H1 (cell line): Measurements from ENCODE around the gene P2RY8. TPM values are rescaled to one million over a fixed set of nuclear protein-coding genes. Genes with fewer than 3 reads are reported as not detected.

Source experiments
- CTCF ChIA-PET: fragments of 300-600 bp; sonication (Branson Sonifier 250); formaldehyde crosslinking; loops from one replicate; lab custom pipeline; 2021; ENCODE audit not compliant: partially characterized antibody; lab: Charles Lee
- POLR2A ChIA-PET: fragments of 300-600 bp; sonication (Branson Sonifier 250); formaldehyde crosslinking; loops from one replicate; lab custom pipeline; 2021; ENCODE audit warnings: inconsistent platforms; ENCODE audit not compliant: partially characterized antibody; lab: Charles Lee
- DNase-seq, 2 experiments: peaks; one replicate each; pipeline versions ENCODE4 v3.0.0 to v3.0.0-alpha.2; 2010 to 2022; ENCODE audit warnings: low spot score in 2 of 2, low read depth in 1 of 2, mixed read lengths in 1 of 2
- FAIRE-seq: peaks from 2 replicates; lab custom pipeline; 2011; peaks lifted over from hg19 to GRCh38; lab: Jason Lieb, UNC
- H2AFZ ChIP-seq: 2 replicates; pipeline ENCODE4 v1.8.1; 2012; ENCODE audit warnings: low read length, inconsistent platforms
- H2AK5ac ChIP-seq: 2 replicates; pipeline ENCODE4 v1.6.1; 2013; ENCODE audit warnings: low read depth, low read length
- H2BK120ac ChIP-seq: replicated peaks from 2 replicates; pipeline ENCODE3; 2013; ENCODE audit warnings: low read depth, low read length, inconsistent platforms
- H2BK12ac ChIP-seq: 2 replicates; pipeline ENCODE4 v1.6.1; 2013; ENCODE audit warnings: low read depth, low read length
- H2BK15ac ChIP-seq: 2 replicates; pipeline ENCODE4 v1.6.1; 2013; ENCODE audit warnings: low read length
- H2BK20ac ChIP-seq: 2 replicates; pipeline ENCODE4 v1.6.1; 2013; ENCODE audit warnings: low read length
- H2BK5ac ChIP-seq: 2 replicates; pipeline ENCODE4 v1.6.1; 2013; ENCODE audit warnings: low read depth, low read length
- H3K14ac ChIP-seq: 2 replicates; pipeline ENCODE4 v1.6.1; 2013; ENCODE audit warnings: inconsistent platforms; ENCODE audit not compliant: insufficient read length
- H3K18ac ChIP-seq: 2 replicates; pipeline ENCODE4 v1.6.1; 2013; ENCODE audit warnings: low read length; ENCODE audit errors: extremely low read depth
- H3K23ac ChIP-seq: 2 replicates; pipeline ENCODE4 v1.6.1; 2013; ENCODE audit warnings: inconsistent platforms; ENCODE audit not compliant: insufficient read length
- H3K23me2 ChIP-seq: 2 replicates; pipeline ENCODE4 v1.6.1; 2013; ENCODE audit warnings: low read depth, low read length
- H3K27ac ChIP-seq: 2 replicates; pipeline ENCODE4 v1.6.1; 2011; ENCODE audit warnings: low read depth, low read length, inconsistent platforms
- H3K27me3 ChIP-seq, 4 experiments: replicated peaks in 1 of 4; 1 replicate in 1 of 4; 2 replicates in 3 of 4; pipeline versions ENCODE4 v1.6.1 to v1.8.1; 2011 to 2013; ENCODE audit warnings: low read length in 3 of 4, mild to moderate bottlenecking in 3 of 4, inconsistent platforms in 2 of 4, mixed read lengths in 2 of 4, moderate library complexity in 1 of 4; ENCODE audit not compliant: control insufficient read depth in 3 of 4, insufficient read depth in 3 of 4; ENCODE audit errors: extremely low read depth in 1 of 4
- H3K36me3 ChIP-seq, 4 experiments: 2 replicates each; pipeline versions ENCODE4 v1.6.1 to v1.8.1; 2011 to 2013; ENCODE audit warnings: mild to moderate bottlenecking in 4 of 4, low read length in 3 of 4, moderate library complexity in 2 of 4, control low read depth in 1 of 4, inconsistent platforms in 1 of 4; ENCODE audit not compliant: insufficient read depth in 4 of 4, control insufficient read depth in 2 of 4
- H3K4ac ChIP-seq: replicated peaks from 2 replicates; pipeline ENCODE3; 2013; ENCODE audit warnings: low read length, low read depth, mixed read lengths, inconsistent platforms; ENCODE audit not compliant: insufficient read length
- H3K4me1 ChIP-seq, 4 experiments: replicated peaks in 1 of 4; 1 replicate in 1 of 4; 2 replicates in 3 of 4; pipeline versions ENCODE4 v1.6.1 to v1.8.1; 2011 to 2013; ENCODE audit warnings: low read length in 3 of 4, inconsistent platforms in 2 of 4, mixed read lengths in 1 of 4; ENCODE audit not compliant: insufficient read depth in 4 of 4, control insufficient read depth in 3 of 4
- H3K4me2 ChIP-seq, 2 experiments: 2 replicates each; pipeline versions ENCODE4 v1.6.1 to v1.8.1; 2011 to 2013; ENCODE audit warnings: low read depth in 2 of 2, low read length in 2 of 2, control low read depth in 1 of 2, inconsistent platforms in 1 of 2, mild to moderate bottlenecking in 1 of 2; ENCODE audit not compliant: insufficient read depth in 1 of 2
- H3K4me3 ChIP-seq, 4 experiments: fragments of 200-600, 300-600 bp in 1 of 4; sonication (generic), shearing (Covaris generic), sonication (Bioruptor Twin) in 1 of 4; 2 replicates each; pipeline versions ENCODE4 v1.5.1 to v1.8.1; 2011 to 2016; ENCODE audit warnings: low read length in 4 of 4, low read depth in 3 of 4, control low read depth in 2 of 4, inconsistent platforms in 2 of 4, mild to moderate bottlenecking in 2 of 4, mixed read lengths in 1 of 4, moderate library complexity in 1 of 4; ENCODE audit not compliant: insufficient read depth in 2 of 4; ENCODE audit errors: extremely low read depth in 1 of 4
- H3K56ac ChIP-seq: replicated peaks from 2 replicates; pipeline ENCODE3; 2013; ENCODE audit warnings: low read depth, mild to moderate bottlenecking, mixed read lengths, low read length, inconsistent platforms; ENCODE audit not compliant: insufficient read length
- H3K79me1 ChIP-seq: 2 replicates; pipeline ENCODE4 v1.6.1; 2013; ENCODE audit warnings: low read depth, low read length, control low read depth
- H3K79me2 ChIP-seq, 2 experiments: 2 replicates each; pipeline versions ENCODE4 v1.6.1 to v1.8.1; 2012 to 2013; ENCODE audit warnings: low read length in 2 of 2, mild to moderate bottlenecking in 2 of 2, inconsistent platforms in 1 of 2; ENCODE audit not compliant: insufficient read depth in 2 of 2, control insufficient read depth in 1 of 2
- H3K9ac ChIP-seq, 4 experiments: replicated peaks in 1 of 4; 1 replicate in 1 of 4; 2 replicates in 3 of 4; pipeline versions ENCODE4 v1.6.1 to v1.8.1; 2011 to 2013; ENCODE audit warnings: low read depth in 3 of 4, low read length in 3 of 4, control low read depth in 2 of 4, mild to moderate bottlenecking in 2 of 4, moderate library complexity in 2 of 4, inconsistent platforms in 1 of 4; ENCODE audit errors: extremely low read depth in 1 of 4
- H3K9me3 ChIP-seq, 2 experiments: 2 replicates each; pipeline versions ENCODE4 v1.6.1 to v1.8.1; 2012 to 2013; ENCODE audit warnings: mild to moderate bottlenecking in 2 of 2, moderate library complexity in 2 of 2, control low read depth in 1 of 2, inconsistent platforms in 1 of 2, low read depth in 1 of 2, low read length in 1 of 2, mixed read lengths in 1 of 2; ENCODE audit not compliant: insufficient read depth in 2 of 2
- H4K20me1 ChIP-seq, 2 experiments: replicated peaks in 1 of 2; 2 replicates each; pipeline versions ENCODE3 to v1.8.1; 2011 to 2013; ENCODE audit warnings: inconsistent platforms in 2 of 2, low read length in 2 of 2, mild to moderate bottlenecking in 1 of 2; ENCODE audit not compliant: insufficient read depth in 2 of 2, control insufficient read depth in 1 of 2
- H4K5ac ChIP-seq: 2 replicates; pipeline ENCODE4 v1.6.1; 2013; ENCODE audit warnings: low read length, low read depth, mixed read lengths, inconsistent platforms; ENCODE audit not compliant: insufficient read length
- H4K8ac ChIP-seq: 2 replicates; pipeline ENCODE4 v1.8.0; 2013; ENCODE audit warnings: mild to moderate bottlenecking, moderate library complexity, low read length, inconsistent platforms; ENCODE audit not compliant: insufficient read depth; ENCODE audit errors: extremely low read depth
- H4K91ac ChIP-seq: replicated peaks from 2 replicates; pipeline ENCODE3; 2013; ENCODE audit warnings: low read length, mixed read lengths, inconsistent platforms; ENCODE audit not compliant: insufficient read length
- ATF2 ChIP-seq: IDR thresholded peaks from 2 replicates; pipeline ENCODE4 v1.6.1; 2012; ENCODE audit warnings: low read length, inconsistent platforms
- BRCA1 ChIP-seq: IDR thresholded peaks from 2 replicates; pipeline ENCODE4 v1.6.1; 2012; ENCODE audit warnings: low read depth, low read length, improper control_type of control experiment
- CBX8 ChIP-seq: fragments of 300-800, 300-1000 bp; sonication (generic); IDR thresholded peaks from 2 replicates; pipeline ENCODE4 v1.7.1; 2016; ENCODE audit warnings: low read depth, low read length, borderline replicate concordance
- CEBPB ChIP-seq: IDR thresholded peaks from 2 replicates; pipeline ENCODE4 v1.6.1; 2012; ENCODE audit warnings: low read depth, low read length
- CHD1 ChIP-seq: IDR thresholded peaks from 2 replicates; pipeline ENCODE4 v1.6.1; 2012; ENCODE audit warnings: low read depth, low read length, improper control_type of control experiment
- CTBP2 ChIP-seq: IDR thresholded peaks from 2 replicates; pipeline ENCODE4 v1.7.0; 2011; ENCODE audit warnings: borderline replicate concordance, mild to moderate bottlenecking, moderate library complexity, mixed read lengths, low read length; ENCODE audit not compliant: insufficient read depth, insufficient read length
- EZH2 ChIP-seq: fragments of 200-600 bp; sonication (generic); IDR thresholded peaks from 2 replicates; pipeline ENCODE4 v1.7.1; 2012; ENCODE audit warnings: low read depth, mild to moderate bottlenecking, moderate library complexity, low read length, inconsistent platforms; ENCODE audit not compliant: severe bottlenecking
- NANOG ChIP-seq: IDR thresholded peaks from 2 replicates; pipeline ENCODE4 v1.6.1; 2011; ENCODE audit warnings: low read length, low read depth, mild to moderate bottlenecking, inconsistent platforms; ENCODE audit not compliant: insufficient read depth, poor library complexity, severe bottlenecking
- SIN3A ChIP-seq, 2 experiments: IDR thresholded peaks in 1 of 2; conservative IDR thresholded peaks in 1 of 2; 2 replicates each; pipeline ENCODE4 v1.6.1; 2011 to 2012; ENCODE audit warnings: low read length in 2 of 2, improper control_type of control experiment in 1 of 2, low read depth in 1 of 2, mild to moderate bottlenecking in 1 of 2
- SRF ChIP-seq: IDR thresholded peaks from 2 replicates; pipeline ENCODE4 v1.6.1; 2011; ENCODE audit warnings: mild to moderate bottlenecking, low read depth, low read length, moderate library complexity
- WGBS, 2 experiments: shearing (Covaris generic) in 1 of 2; methylation state at CpG; one replicate each; pipeline versions ENCODE4 v1.1.6 to v1.1.7; 2013 to 2015; ENCODE audit warnings: low lambda C conversion rate in 2 of 2, mixed read lengths in 2 of 2, inconsistent platforms in 1 of 2, low coverage in 1 of 2, missing lambda C conversion rate in 1 of 2; ENCODE audit not compliant: insufficient replicate concordance in 2 of 2, insufficient coverage in 1 of 2, insufficient read length in 1 of 2; ENCODE audit errors: extremely low coverage in 1 of 2, missing lambda C conversion rate in 1 of 2; 5-methylcytosine and 5-hydroxymethylcytosine counted together
- polyA plus RNA-seq, 7 experiments: library from polyadenylated mRNA; depleted of rRNA in 3 of 7; stranded (reverse) in 5 of 7; unstranded in 2 of 7; fragments of >200 nt in 5 of 7; fragments of 200-250 nt in 2 of 7; gene quantifications; 1 replicate in 5 of 7; 2 replicates in 1 of 7; 4 replicates in 1 of 7; pipeline versions ENCODE4 v1.2.1 to v1.2.3, GENCODE V29; 2011 to 2013; ENCODE audit warnings: missing spikeins in 2 of 7, mixed read lengths in 2 of 7
- total RNA-seq: library from RNA; stranded (reverse); fragmentation: NEBNext Ultra II Directional; extraction: Animal tissue kit (Norgen Biotek cat#: 25700); gene quantifications from 2 replicates; pipeline ENCODE4 v1.2.1, GENCODE V29; 2021

Gene P2RY8
- total and polyA plus RNA-seq, 2 of the 8 experiments (the other 6 are each of a cell fraction or from before 2014, with no cell fraction given), result 0.09 to 0.15 TPM

- H4K8ac ChIP-seq, result no peak overlapping the region
- H4K91ac ChIP-seq, result no peak overlapping the region
- no peaks in the 10 kb centered on the region for H3K4me1 ChIP-seq
- ChIA-PET POLR2A (no interaction called here), CTCF (no interaction called here)
- H3K14ac ChIP-seq, result no peak overlapping the region
- no peak overlapping the region for H2BK5ac ChIP-seq
- H2BK20ac ChIP-seq, result no peak overlapping the region
- peaks cover 0 to 3% of the 10 kb centered on the region in 2 experiments; a peak in 1 of 4 replicates for H3K9me3 ChIP-seq
- H3K4me3 ChIP-seq, result no peak overlapping the region
- H2BK12ac ChIP-seq, result no peak overlapping the region
- H2AK5ac ChIP-seq, result no peak overlapping the region
- no peak overlapping the region for H3K23ac ChIP-seq
- no peak for DNase-seq
- no peak overlapping the region for H3K27ac ChIP-seq
- no peaks in the 10 kb centered on the region for H3K79me2 ChIP-seq
- H3K4me2 ChIP-seq, result no peak overlapping the region
- no peak overlapping the region for H3K18ac ChIP-seq
- no peak for FAIRE-seq
- H4K20me1 ChIP-seq, result no peaks in the 10 kb centered on the region
- no peak overlapping the region for H3K4ac ChIP-seq
- no peak overlapping the region for H3K56ac ChIP-seq
- H3K36me3 ChIP-seq, result no peaks in the 10 kb centered on the region
- H2BK120ac ChIP-seq, result no peak overlapping the region
- no peaks in the 10 kb centered on the region for H3K79me1 ChIP-seq
- H2AFZ ChIP-seq, result no peak overlapping the region
- peaks cover 0 to 2% (median 0%) of the 10 kb centered on the region in 4 experiments; a peak in 1 of 7 replicates for H3K27me3 ChIP-seq
- H2BK15ac ChIP-seq, result no peak overlapping the region
- no peak overlapping the region for H3K9ac ChIP-seq
- no peak overlapping the region for H4K5ac ChIP-seq
- 90% methylated on average over 19 of the region's 19 CpGs; no CpG with 5 or more reads in 1 of the 2 experiments for WGBS, 2 experiments
- peaks cover 2% of the 10 kb centered on the region; the same call in 1 of the 2 replicates for H3K23me2 ChIP-seq
- TF ChIP-seq BRCA1 (no peak), EZH2 (no peak), SIN3A (conservative IDR thresholded peaks at IDR 0.05 in 1 of 2, IDR thresholded peaks at IDR 0.05 in 1 of 2; ENCODE audit: low read depth in 1 of 2, low read length in 2 of 2) (no peak), CEBPB (no peak), SRF (no peak), CBX8 (no peak), NANOG (no peak), CTBP2 (no peak), ATF2 (no peak), CHD1 (no peak)
These were observed 17.7 kb upstream of the P2RY8 start for GRCh38 chrX:1554469-1555210.
